Activated naive CD4-positive, alpha-beta T cell treated with Interleukin-2 at 50 U/mL for 16 hours (primary cell): Measurements from ENCODE around the gene TMCO5A.

Experiments used
- DNase-seq: peaks from one replicate; pipeline ENCODE4 v3.0.0-alpha.2; 2020

The TMCO5A gene

DNA sequence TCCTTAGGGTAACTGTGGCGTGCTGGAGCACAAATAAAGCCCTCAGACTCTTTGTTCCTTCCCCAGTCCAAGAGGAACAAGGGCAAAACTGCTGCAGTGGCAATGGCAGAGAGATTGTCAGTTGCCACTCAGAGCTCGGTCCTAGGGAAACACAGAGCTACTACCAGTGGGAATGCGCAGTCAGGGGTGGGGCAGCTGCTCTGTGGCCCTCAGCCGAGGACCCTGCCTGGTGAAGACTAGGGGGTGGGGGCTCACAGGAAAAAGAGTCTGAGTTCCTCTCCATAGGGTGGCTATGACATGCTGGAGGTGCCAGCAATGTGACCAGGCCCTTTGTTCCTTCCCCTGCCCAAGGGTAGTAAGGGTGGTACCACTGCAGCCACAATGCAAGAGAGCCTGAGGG, 43.8 kb downstream of the TMCO5A start:
- no peak for DNase-seq

DNA sequence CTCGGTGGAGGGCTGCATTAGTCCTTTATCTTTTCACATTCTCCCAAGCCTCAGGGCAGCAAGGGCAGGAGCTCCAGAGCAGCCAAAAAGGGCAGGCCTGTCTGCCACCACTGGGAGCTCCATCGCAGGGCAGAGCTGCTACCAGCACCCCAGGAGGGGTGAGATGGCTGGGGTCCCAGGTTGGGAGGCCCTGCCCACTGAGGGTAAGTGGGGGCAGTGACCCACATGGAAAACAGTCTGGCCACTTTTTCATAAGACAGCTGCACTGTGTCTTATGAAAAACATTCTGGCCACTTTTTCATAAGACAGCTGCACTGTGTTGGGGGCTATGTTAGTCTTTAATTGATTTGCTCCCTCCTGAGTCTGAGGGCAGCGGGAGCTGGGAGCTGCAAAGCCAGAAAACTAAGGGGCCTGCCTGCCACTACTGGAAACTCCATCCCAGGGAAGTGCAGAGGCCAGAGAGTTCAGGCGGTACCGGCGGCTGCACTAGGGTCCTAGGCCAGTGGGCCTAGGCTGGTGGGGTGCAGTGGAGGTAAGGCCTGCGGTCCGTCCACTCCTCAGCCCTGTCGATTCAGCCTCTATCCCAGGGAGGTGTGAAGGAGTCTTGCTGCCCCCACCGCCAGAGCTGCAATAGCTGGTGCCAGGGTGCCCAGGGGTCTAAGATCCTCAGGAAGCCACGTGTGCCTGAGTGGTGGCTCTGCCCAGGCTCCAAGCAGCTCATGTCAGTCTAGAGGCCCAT, 45.4 kb downstream of the TMCO5A start:
- no peak for DNase-seq

DNA sequence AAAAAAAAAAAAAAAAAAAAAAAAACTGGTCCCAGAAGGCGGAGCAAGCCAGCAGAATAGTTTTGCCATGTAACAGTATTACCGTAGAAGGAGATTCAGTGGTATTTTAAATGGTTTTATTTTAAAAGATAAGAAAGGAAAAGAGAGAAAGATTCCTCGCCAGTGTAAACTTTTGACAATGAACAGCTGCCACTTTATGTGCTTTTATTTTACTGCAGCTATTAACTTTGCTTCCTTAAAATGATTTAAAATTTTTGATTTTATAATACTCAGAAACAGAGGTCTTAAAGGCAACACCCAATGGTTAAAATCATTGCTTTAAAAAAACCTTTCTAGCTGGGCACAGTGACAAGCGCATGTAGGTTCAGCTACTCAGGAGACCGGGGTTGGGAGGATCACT, 46.8 kb downstream of the TMCO5A start:
- no peak for DNase-seq

DNA sequence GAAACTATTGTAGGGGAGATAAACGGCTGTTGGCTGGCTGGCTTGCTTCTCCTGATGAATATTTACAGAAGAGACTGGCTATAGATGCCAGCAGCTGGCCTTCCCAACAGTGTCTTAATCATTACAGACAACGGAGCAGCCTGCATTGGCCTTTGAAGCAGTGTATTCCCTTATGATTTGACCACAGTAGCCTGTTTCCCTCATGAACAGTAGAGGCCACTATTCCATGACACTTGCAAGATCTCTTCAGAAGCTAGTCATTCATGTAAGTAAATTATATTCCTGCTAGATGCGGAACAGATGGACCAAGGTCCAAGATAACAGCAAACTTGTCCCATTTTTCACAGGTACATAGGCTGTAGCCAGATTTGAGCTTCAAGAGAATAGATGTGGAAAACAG, 47.3 kb downstream of the TMCO5A start:
- no peak for DNase-seq

DNA sequence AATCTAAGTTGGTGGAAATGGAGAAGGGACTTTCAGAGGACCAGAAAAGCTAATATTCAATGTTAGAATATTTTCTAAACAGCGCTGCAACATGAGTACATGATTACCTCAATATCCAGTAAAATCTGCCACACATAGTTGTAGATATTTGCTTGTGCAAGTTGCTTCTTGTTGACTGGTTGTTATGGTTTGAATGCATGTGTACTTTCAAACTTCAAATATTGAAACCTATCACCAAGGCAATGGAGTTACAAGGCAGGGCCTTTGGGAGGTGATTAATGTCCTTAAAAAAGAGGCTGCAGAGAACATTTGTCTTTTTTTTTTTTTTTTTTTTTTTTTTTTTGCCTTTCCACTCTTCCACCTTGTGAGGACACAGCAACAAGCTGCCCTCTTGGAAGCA, 49.9 kb downstream of the TMCO5A start:
- DNase-seq, result no peak

DNA sequence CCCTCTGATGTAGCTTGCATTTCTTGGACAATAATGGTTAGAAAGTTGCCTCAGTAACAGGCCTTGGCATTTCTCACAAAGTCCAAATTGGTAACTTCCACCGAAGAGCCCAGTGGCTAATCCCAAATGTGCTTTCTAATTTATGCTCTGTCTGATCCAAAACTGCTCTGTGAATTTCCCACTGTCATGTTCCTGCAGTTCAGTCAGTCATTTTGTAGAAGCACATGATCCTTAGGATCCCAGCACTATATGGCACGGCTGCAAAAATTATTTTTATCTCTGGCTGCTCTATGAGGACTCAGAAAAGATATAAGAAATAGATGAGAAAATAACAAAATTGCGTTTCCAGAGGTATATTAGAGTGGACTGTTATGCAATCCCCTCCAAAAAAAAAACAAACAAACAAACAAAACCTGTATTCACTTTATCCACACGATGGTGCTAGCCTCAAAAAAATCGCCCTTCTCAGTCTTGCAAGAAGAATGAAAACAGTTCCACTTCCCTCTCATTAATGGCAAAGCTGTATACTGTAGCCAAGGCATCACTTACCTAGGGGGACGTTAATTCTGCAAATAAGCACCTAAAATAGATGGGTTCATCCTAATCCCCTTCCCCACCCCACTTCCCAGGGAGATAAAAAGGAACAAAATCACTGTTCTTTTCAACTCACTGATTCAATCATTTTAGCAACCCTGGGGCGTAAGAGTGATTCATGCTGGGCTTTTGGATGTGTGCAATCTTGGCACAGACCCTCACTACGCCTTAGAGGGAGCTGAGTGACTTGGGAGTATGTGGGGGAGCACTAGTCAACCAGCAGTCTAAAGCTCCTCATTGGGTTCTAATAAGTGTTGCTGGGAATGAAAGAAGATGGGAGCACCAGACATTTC, 61.3 kb downstream of the TMCO5A start:
- DNase-seq, result no peak
